ENCODE measurements around the gene DPH7. TPM values are rescaled to one million over a fixed set of nuclear protein-coding genes. Genes with fewer than 3 reads are reported as not detected.

DPH7 gene
- total RNA-seq, 1 donor from 2014 or later, result 34.4 TPM

- H3K27me3 ChIP-seq (ENCODE audit: insufficient read depth, low read length), result no peaks in the 10 kb centered on the region
- Mint-ChIP-seq H3K9me3 (ENCODE audit: unreplicated experiment) (no peaks in the 10 kb centered on the region), H3K4me3 (ENCODE audit: unreplicated experiment) (no peak overlapping the region), H3K27me3 (ENCODE audit: low read depth, unreplicated experiment) (no peaks in the 10 kb centered on the region), H3K36me3 (ENCODE audit: low read depth, unreplicated experiment) (peaks cover 8% of the 10 kb centered on the region), H3K27ac (ENCODE audit: unreplicated experiment) (no peak overlapping the region), H3K4me1 (ENCODE audit: low read depth, unreplicated experiment) (peaks cover 4% of the 10 kb centered on the region)
- no peak for FAIRE-seq
- H3K4me2 ChIP-seq (ENCODE audit: low read length), result no peak overlapping the region
- peaks cover 5% of the 10 kb centered on the region for H3K4me1 ChIP-seq (ENCODE audit: insufficient read depth, low read length)
- H3K9me3 ChIP-seq (ENCODE audit: insufficient read depth, low read depth, low read length), result no peaks in the 10 kb centered on the region
- H3K9ac ChIP-seq (ENCODE audit: low read length), result no peak overlapping the region
- H3K36me3 ChIP-seq (ENCODE audit: insufficient read depth, low read length), result peaks cover 24% of the 10 kb centered on the region
- DNase-seq (ENCODE audit: low read depth), result no peak
- no peak overlapping the region for H3K4me3 ChIP-seq (ENCODE audit: insufficient read depth, low read depth, low read length)
- H4K20me1 ChIP-seq (ENCODE audit: insufficient read depth, low read length), result peaks cover 54% of the 10 kb centered on the region
- no peak overlapping the region for H3K27ac ChIP-seq (ENCODE audit: low read depth, low read length)
- no peak overlapping the region for H2AFZ ChIP-seq (ENCODE audit: low read depth, low read length)
- no peak for TF ChIP-seq EZH2 (IDR thresholded peaks at IDR 0.05; ENCODE audit: insufficient read depth, low read length)
- TF ChIP-seq, protein P1, sequence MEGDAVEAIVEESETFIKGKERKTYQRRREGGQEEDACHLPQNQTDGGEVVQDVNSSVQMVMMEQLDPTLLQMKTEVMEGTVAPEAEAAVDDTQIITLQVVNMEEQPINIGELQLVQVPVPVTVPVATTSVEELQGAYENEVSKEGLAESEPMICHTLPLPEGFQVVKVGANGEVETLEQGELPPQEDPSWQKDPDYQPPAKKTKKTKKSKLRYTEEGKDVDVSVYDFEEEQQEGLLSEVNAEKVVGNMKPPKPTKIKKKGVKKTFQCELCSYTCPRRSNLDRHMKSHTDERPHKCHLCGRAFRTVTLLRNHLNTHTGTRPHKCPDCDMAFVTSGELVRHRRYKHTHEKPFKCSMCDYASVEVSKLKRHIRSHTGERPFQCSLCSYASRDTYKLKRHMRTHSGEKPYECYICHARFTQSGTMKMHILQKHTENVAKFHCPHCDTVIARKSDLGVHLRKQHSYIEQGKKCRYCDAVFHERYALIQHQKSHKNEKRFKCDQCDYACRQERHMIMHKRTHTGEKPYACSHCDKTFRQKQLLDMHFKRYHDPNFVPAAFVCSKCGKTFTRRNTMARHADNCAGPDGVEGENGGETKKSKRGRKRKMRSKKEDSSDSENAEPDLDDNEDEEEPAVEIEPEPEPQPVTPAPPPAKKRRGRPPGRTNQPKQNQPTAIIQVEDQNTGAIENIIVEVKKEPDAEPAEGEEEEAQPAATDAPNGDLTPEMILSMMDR (IDR thresholded peaks at IDR 0.05; ENCODE audit: insufficient read depth, low read depth, low read length), result no peak
- H3K79me2 ChIP-seq (ENCODE audit: insufficient read depth, low read length), result peaks cover 43% of the 10 kb centered on the region
These were observed 4.6 kb upstream of the DPH7 start for GRCh38 chr9:137583347-137583746.

DNA sequence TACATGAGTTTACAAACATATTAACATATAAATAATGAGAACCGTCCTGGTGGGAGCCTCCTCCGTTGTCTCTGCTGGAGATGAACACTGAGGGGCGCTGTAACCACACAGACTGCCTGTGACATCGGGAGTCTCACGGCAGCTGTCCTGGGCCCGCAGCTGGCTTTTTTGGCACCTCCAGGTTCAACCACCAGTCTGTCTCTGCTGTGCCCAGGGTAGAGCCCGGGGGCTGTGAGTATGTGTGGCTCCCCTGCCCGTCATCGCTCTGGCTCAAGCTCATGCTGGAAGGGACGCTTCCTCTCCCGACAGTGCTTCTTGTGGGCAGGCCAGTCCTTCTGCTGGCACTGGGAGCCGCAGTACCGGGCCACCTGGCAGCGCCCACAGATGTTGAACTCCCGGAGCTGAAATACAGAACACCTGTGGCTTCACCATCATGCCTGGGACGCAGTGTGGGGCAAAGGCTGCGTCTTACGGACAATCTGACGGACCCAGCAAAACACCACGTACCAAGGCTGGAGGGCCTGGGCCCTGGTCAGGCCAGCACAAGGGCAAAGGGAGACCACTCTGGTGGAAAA is 3.6 kb upstream of the DPH7 start:
- Mint-ChIP-seq H3K27ac (ENCODE audit: unreplicated experiment) (no peak overlapping the region), H3K4me1 (ENCODE audit: low read depth, unreplicated experiment) (peaks cover 2% of the 10 kb centered on the region), H3K9me3 (ENCODE audit: unreplicated experiment) (no peaks in the 10 kb centered on the region), H3K27me3 (ENCODE audit: low read depth, unreplicated experiment) (no peaks in the 10 kb centered on the region), H3K4me3 (ENCODE audit: unreplicated experiment) (no peak overlapping the region), H3K36me3 (ENCODE audit: low read depth, unreplicated experiment) (peaks cover 4% of the 10 kb centered on the region)
- FAIRE-seq (no peak), DNase-seq (ENCODE audit: low read depth) (no peak)
- Histone ChIP-seq H3K79me2 (ENCODE audit: insufficient read depth, low read length) (peaks cover 40% of the 10 kb centered on the region), H4K20me1 (ENCODE audit: insufficient read depth, low read length) (peaks cover 50% of the 10 kb centered on the region), H3K27ac (ENCODE audit: low read depth, low read length) (no peak overlapping the region), H3K4me3 (ENCODE audit: insufficient read depth, low read depth, low read length) (no peak overlapping the region), H2AFZ (ENCODE audit: low read depth, low read length) (no peak overlapping the region), H3K4me1 (ENCODE audit: insufficient read depth, low read length) (peaks cover 11% of the 10 kb centered on the region), H3K27me3 (ENCODE audit: insufficient read depth, low read length) (no peaks in the 10 kb centered on the region), H3K4me2 (ENCODE audit: low read length) (no peak overlapping the region), H3K9me3 (ENCODE audit: insufficient read depth, low read depth, low read length) (no peaks in the 10 kb centered on the region), H3K9ac (ENCODE audit: low read length) (no peak overlapping the region), H3K36me3 (ENCODE audit: insufficient read depth, low read length) (peaks cover 16% of the 10 kb centered on the region)
- TF ChIP-seq, protein P1 (IDR thresholded peaks at IDR 0.05; ENCODE audit: insufficient read depth, low read depth, low read length), result no peak
- TF ChIP-seq EZH2 (IDR thresholded peaks at IDR 0.05; ENCODE audit: insufficient read depth, low read length), result no peak
